SHP77 (cell line): ENCODE measurements around the gene FGF3.

Experiments
- DNase-seq, 2 experiments: peaks; one replicate each; lab custom pipeline; 2025; lab: John Stamatoyannopoulos, UW

The FGF3 gene

GRCh38 chr11:69823641-69824265 is 4.5 kb upstream of the FGF3 start:
- no peak for DNase-seq

- no peak for DNase-seq
These were observed 3.7 kb upstream of the FGF3 start for GRCh38 chr11:69822676-69823494.

- no peak for DNase-seq
These were observed 2.4 kb upstream of the FGF3 start for GRCh38 chr11:69821511-69822040.

GRCh38 chr11:69820441-69820840 is 1.2 kb upstream of the FGF3 start:
- DNase-seq = no peak

- DNase-seq = no peak
These were observed 390 bp upstream of the FGF3 start for GRCh38 chr11:69819541-69820070.

GRCh38 chr11:69818231-69818602 is 999 bp downstream of the FGF3 start:
- DNase-seq = no peak

GRCh38 chr11:69817265-69818230 is 1.7 kb downstream of the FGF3 start:
- no peak for DNase-seq

- no peak for DNase-seq
These were observed 2.5 kb downstream of the FGF3 start for GRCh38 chr11:69816671-69817070.

- DNase-seq = no peak
These were observed 3.2 kb downstream of the FGF3 start for GRCh38 chr11:69815973-69816372.

- no peak for DNase-seq
These were observed 4.3 kb downstream of the FGF3 start for GRCh38 chr11:69814902-69815301.

- no peak for DNase-seq
These were observed 4.8 kb downstream of the FGF3 start for GRCh38 chr11:69814411-69814810.

- DNase-seq = no peak
These were observed 5.4 kb downstream of the FGF3 start for GRCh38 chr11:69813839-69814238.

- DNase-seq = no peak
These were observed 6.3 kb downstream of the FGF3 start for GRCh38 chr11:69812946-69813345.

- DNase-seq = no peak
These were observed 7.0 kb downstream of the FGF3 start for GRCh38 chr11:69812256-69812655.

- no peak for DNase-seq
These were observed 7.8 kb downstream of the FGF3 start for GRCh38 chr11:69811431-69811830.

- no peak for DNase-seq
These were observed 8.7 kb downstream of the FGF3 start for GRCh38 chr11:69810289-69811118.

GRCh38 chr11:69808667-69809086 is 10.5 kb downstream of the FGF3 start:
- DNase-seq = peak; percentile 51 to 72

GRCh38 chr11:69807106-69807815 is 12.0 kb downstream of the FGF3 start:
- no peak for DNase-seq

GRCh38 chr11:69804769-69805508 is 14.3 kb downstream of the FGF3 start:
- DNase-seq = no peak
